GM21528 (cell line): ENCODE results near the gene GNG8.

ENCODE experiments used
- ATAC-seq: cut with Tn5 transposase; IDR thresholded peaks from one replicate; pipeline ENCODE4 v1.9.1; 2021; ENCODE audit warnings: mild to moderate bottlenecking, moderate library complexity; ENCODE audit not compliant: unreplicated experiment, low FRiP score

GNG8 gene

DNA sequence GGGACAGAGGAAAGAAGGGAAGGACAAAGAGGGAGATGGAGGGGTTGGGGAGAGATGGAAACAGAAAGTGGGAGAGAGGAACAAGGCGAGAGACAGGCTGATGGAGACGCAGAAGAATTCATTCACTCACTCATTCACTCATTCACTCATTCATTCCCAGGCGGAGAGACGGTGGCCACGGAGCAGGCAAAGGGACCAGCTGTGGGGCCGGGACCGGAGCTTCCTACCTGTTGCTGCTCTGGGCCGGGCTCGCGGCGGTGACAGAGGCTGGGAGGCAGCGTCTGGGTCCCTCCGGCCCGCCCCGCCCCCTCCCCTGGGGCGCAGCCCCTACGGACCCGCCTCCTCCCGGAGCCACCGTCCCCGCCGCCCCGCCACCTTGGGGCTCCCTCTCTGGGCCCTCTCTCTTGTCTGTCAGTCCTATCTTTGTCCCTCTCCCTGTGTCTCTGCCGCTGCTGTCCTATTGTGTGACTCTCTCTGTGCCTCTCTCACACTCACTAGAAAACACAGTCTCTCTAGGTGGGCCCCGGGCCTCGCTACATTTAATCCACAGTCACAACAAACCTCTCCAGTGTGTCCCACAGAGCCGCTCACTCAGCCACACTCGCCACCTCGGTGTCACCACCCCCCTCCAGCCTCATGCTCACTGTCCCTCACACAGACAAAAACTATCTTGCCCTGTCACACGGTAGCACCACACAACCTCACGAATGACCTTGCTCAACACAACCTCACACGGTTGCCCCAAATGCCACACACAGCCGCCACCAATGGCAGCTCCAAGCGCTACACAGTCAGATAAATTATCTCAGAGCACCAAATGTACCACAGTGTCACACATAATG lies at the start of gene GNG8:
Gene GNG8, minus strand, starts transcription at position 283 of the 842 bp plus-strand sequence. CDS start 1,520 bp downstream, outside the sequence.
- ATAC-seq, result no peak

DNA sequence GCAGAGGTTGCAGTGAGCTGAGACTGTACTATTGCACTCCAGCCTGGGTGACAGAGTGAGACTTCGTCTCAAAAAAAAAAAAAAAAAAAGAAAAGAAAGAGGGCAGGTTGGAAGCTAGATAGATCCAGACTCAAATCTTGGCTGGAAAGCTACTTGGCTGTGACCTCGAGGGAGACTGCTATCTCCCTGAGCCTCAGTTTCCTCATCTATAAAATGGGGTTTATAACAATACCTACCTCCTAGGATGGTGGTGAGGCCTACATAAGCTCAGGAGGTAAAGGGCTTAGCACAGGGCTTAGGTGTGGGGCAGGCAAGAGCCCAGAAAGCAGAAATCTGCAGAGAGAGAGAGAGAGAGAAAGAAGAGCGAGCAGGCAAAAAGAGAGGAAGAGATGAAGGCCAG lies 49.2 kb upstream of the GNG8 start:
- no peak for ATAC-seq

DNA sequence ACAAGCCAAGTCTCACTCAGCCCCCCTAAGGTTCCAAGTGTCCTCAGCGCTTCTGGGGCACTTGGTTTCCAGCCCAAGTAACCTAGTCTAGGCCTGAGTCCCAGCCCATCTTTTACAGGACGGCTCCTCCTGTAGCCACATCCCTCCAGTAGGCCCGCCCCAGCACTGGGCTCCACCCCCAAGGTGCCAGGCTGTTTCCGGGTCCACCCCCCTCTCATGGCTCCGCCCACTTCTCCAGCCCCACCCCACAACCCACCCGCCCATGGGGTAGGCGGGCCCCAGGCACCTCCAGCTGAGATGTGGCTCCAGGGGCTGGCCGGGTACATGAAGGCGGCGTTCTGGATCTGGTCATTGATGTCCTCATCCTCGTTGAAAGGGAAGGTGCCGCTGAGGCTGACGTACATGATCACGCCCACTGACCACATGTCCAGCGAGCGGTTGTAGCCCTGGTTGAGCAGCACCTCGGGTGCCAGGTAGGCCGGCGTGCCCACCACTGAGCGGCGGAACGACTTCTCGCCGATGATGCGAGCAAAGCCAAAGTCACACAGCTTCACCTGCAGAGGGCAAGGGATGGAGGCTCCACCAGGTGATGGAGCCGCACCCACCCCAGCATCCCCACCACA lies 42.2 kb upstream of the GNG8 start:
- ATAC-seq, result no peak

DNA sequence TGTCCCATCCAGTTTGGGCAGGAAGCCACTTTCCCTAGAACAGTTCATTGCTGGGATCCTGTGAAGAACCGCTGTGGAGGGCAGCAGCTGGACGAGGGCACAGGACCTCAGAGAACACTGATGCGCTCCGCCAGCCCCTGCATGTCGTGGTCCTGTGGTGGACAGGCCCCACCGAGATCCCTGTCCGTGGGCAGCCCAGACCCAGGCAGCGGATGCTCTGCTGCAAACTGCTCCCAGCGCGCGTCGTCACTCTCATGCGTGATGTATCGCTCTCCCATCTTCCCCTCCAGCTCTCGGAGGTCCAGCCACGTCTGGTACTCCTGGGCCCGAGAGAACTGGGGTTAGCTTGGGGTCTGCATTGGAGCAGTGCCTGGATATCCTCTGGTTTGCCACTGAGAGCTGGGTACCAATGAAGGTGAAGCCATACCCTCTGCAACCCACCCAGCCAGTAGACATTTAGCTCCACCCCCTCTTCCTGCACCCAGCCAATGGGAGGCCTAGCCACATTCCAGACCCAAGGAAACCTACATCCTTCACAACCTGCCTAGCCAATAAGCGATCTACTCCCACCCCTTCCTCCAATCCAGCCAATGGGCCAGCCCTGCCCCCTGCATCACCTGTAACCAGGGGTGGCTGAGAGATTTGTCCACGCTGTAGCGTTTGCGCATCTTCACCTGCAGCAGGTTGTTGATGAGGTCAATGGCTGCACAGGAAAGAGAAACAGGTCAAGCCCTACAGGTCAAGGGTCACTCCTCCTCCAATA lies 38.6 kb upstream of the GNG8 start:
- ATAC-seq, result no peak

DNA sequence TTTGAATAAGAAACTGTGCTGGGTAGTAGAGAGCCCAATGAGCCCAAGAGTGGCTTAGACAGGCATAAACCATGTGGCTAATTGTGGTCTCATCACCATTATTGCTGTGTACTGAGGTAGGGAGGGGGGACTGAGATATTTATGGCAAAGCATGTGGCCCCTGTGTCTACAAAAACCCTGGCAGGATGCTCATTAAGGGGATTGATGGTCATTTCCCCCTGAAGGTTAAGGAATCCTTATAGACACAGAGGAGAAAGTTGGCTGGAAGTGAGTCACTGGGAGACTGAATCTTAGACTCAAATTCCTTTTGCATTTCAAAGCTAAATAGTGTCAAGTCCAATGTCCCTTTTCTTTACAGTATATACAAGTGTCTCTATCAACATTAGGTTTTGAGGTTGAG lies 34.8 kb upstream of the GNG8 start:
- ATAC-seq, result no peak

DNA sequence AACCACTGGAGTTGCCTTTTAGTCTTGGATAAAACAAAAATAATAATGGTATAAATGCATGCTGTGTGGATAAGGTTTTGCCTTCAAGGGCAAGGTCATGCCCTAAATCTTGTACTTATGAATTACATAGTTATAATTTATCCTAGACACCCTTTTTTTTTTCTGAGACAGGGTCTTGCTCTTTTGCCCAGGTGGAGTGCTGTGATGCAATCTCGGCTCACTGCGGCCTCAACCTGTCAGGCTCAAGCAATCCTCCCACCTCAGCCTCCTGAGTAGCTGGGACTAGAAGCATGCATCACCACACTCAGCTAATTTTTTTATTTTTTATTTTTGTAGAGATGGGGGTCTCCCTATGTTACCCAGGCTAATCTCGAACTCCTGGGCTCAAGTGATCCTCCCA lies 32.7 kb upstream of the GNG8 start:
- ATAC-seq, result no peak

DNA sequence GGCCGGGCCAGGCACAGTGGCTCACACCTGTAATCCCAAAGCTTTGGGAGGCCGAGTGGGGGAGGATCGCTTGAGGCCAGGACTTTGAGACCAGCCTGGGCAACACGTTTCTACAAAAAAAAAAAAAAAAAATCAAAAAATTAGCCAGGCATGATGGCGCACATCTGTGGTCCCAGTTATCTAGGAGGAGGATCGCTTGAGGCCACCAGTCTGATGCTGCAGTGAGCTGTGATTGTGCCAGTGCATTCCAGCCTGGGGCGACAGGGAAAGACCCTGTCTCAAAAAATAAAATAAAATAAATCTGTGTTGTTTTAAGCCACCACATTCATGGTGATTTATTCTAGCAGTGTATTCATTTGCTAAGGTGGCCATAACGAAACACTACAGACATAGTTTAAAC lies 29.1 kb upstream of the GNG8 start:
- ATAC-seq, result no peak

DNA sequence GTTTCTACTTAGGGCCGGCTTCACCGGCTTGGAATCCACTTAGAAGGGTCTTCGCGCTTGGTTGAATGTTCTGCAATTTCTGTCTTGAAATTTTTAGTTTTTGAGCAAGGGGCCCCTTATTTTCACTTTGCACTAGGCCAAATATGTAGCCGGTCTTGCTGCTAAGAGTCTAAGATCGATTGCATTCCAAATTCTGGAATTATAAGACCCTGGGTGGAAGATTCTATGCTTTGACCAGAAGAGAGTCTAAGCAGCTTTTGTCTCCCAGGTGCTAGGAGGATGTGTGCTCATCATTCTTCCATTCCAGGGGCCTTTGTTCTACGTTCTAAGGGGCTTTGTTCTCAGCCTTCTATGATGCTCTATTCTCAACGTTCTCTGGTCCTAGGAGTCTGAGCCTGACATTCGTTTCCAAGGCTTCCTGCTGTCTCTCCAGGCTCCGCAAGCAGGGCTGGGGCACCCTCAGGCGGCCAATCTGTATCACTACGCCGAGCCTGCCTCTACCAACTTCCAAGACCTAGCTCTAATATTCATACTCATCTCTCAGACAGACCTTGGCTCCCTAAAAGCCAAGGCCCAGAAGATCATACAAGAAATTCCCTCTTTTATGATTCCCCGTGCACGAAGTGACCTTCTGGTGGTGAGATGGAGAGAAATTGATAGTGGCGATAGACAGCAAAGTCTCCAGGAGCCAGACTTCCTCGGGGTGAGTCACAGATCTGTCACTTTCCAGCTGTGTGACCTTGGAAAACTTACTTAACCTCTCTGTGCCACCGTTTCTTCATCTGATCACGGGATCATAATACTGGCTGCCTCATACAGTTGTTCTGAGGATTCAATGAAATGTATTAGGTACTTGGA lies 26.0 kb upstream of the GNG8 start:
- no peak for ATAC-seq

DNA sequence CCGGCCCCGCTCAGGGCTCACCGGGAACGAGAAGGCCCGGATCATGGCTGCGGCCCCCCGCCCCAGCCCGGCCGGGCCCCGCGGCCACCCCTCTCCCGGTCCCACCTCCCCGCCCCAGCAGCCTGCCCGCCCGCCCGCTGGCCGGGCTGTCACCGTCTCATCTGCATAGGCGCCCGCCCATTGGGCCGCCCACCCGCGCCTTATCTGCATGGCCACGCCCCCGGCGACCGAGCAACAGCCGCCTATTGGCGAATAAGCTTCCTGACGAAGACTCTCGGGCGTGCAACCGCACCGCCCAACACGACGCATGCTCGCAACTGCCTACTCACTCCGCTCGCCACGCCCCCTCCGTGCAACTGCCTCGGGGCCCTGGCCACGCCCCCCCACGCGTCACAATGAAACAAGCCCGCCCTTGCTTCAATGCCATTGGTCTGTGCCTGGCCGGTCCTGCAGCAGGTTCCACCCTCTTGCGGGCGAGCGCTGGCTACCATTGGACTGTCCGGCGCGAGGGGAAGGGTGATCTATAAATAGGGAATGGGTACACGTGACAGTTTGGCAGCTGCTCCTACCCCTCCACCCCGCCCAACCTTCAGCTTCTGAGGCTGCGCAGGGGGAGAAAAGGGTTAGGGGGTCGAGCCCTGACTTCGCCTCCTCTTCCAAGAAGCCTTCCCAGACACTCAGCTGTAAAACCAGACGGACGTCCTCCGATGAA lies 25.2 kb upstream of the GNG8 start, which contains the start of gene DACT3:
Gene DACT3, minus strand, starts transcription at position 163 of the 712 bp plus-strand sequence. Its CDS starts 118 bp downstream, at position 45.
- peak; percentile 89 for ATAC-seq

DNA sequence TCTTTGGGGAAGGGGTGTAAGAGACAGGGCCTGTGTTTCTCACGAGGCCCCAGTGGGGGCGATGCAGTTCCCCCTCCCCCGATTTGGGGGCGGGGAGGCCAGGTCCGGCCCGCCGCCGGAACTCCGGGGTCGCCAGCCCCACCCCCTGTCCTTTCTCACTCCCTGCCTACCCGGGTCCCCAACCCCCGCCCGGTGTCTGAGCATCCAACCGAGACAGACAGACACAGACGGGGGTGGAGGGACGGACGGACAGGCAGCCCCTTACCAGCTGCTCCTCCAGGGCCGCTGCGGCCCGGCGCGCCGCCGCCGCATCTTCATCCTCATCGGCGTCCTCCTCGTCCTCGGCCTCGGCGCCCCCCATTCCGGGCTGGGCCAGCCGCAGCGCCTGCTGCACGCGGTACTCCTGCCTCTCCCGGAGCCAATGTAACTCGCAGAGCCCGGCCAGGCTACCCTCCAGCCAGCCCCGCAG lies 24.6 kb upstream of the GNG8 start:
- peak; percentile 4 for ATAC-seq

DNA sequence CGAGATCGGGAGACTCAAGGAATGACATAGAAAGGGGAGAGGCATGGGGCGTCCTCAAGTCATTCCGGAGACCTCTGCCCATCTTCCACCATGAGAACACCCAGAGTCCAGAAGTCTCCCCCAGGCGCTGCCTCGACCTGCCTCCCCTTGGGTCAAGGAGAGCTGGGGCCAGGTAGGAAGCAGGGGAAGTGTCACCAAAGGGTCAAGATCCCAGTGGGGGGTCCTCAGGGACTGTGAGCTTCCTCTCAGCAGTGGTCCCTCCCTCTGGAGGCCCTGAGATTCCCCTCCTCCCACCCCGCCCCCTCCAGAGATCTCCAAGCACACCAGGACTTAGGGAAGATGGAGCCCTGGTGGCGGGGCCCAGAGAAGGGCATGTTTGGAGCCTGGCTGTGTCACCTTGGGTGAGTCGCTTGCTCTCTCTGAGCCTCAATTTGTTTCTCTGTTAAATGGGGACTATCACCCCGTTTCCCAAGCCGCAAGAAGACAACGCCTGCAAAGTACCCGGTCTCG lies 24.1 kb upstream of the GNG8 start:
- ATAC-seq, result no peak

DNA sequence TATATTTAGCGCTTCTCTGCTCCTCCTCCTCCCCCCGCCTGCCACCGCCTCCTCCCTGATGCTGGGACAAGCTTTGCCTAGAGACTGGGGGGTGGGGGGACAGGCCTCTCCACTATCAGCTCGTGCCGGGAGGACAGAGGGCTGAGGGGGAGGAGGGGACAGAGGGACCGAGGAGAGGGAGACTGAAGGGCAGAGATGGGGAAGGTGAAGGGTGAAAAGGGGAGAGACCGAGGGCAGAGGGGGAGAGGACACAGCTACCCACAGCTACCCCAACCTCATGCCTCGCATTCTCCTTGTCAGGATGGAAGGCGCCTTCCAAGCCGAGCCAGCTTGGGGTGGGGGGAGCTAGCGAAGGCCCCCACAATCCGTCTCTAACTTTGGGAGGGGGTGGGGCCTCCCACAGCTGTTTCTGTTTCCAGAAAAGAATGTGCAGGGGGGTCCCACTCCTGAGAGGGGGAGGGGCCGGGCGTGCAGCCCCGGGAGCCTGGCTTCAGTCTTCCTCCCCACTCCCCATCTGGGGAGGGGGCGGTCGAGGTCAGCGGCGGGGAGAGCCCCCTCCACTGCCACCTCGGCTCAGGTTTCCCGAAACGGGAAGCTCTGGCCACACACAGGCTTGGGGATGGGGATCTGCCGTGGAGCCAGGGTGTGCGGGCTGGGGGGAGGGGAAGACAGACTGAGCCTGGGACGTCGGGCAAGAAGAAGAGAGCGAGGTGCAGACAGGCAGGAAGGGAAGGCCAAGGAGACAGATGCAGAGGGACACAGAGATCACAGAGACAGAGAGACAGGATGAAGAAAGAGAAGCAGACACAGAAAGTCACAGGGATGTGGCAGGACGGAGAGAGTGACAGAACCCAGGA lies 23.4 kb upstream of the GNG8 start:
- ATAC-seq, result no peak

DNA sequence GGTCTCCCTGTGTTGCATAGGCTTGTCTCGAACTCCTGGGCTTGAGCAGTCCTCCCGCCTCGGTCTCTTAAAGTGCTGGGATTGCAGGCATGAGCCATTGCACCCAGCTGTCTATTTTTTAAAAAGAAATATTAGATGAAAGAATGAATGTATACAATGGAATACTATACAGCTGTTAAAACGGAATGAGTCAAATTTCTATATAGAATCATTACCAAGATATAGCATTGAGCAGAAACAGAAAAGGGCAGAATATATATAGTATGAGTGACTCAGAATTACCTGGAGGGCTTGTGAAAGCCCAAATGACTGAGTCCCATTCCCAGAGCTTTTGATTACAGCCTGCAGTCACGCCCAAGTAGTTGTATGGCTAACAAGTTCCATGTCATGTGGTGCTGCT lies 20.5 kb upstream of the GNG8 start:
- no peak for ATAC-seq

DNA sequence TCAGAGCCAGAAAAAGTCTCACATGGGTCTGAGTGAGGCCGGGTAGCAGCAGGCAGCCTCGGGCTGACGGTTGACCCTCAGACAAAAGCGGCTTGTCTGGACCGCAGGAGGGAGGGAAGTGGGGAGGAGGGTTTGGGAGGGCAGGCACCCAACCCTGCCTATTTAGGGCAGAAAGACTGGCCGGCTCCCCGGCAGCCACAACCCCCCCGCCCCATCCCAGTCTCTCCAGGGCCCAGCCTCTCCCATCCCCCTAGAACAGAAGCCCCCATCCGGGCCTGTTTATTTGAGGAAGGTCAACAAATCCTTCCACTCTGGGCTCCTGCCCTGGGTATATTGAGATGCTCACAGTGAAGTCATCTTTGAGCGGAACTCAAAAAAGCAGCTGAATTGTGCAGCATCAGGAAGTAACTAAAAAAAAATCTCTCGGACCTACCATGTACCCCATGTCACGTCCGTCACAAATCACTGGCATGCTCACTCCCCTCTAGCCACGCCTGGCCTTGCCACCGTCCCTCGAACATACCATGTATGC lies 18.7 kb upstream of the GNG8 start:
- ATAC-seq, result no peak

DNA sequence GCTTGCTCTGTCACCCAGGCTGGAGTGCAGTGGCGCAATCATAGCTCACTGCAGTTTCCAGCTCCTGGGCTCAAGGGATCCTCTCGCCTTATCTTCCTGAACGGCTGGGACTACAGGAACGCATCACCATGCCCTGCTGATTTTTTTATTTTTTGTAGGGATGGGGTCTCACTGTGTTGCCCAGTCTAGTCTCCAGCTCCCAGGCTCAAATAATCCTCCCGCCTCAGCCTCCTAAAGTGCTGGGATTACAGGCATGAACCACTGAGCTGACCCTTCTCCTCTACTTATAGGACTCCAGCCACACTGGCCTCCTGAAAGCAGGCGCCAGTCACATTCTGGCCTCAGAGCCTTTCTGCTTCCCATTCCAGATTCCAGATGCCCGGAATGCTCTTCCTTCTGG lies 14.4 kb upstream of the GNG8 start:
- ATAC-seq, result no peak

DNA sequence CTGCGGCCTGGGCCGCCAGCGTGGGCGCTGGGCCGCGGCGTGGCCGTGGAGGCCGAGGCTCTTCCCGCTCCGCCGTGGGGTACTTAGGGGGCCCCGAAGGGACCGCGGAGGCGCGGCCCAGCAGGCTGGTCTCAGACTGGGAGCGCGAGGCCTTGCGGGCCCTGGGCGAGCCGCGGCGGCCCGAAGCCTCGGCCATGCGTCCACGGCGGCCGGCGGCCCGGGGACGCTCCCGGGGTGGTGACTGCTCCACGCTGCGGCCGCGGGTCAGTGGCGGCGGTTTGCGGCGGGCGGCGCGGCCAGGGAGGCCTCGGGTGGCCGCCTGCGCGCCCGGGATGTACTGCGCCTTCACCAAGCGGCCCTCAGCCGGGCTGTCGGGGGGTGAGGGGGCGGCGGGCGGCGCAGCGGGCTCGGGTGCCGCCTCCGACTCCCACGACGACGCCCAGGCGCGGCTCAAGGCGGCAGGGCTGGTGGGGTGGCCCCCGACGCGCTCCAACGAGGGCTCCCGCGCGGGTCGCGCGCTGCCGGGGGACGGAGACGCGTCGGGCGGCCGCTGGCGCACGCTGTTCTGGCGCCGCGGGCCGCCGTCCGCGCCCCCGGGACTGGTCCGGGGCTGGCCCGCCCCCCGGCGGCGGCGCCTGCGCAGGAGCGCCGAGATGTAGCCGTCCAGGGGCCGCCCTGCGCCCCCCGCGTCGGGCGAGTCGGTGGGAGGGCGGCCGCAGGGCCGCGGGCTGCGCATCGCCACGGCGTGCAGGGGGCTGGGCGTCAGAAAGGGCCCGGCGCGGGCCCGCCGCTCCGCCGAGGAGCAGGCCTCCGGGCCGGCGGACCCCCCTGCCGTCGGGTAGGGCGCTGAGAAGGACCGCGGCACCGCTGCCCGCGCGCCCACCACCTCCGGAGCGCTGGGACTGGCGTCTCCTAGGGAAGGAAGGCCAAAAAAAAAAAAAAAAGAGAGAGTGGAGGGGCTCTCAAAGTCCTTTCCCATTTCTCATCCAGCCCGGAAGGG lies 13.3 kb upstream of the GNG8 start:
- no peak for ATAC-seq
